MCF 10A (cell line): ENCODE measurements around the gene CCR3. TPM values are rescaled to one million over a fixed set of nuclear protein-coding genes. Genes with fewer than 3 reads are reported as not detected.

ENCODE experiments used
- BruUV-seq: library from RNA; stranded (reverse); fragments of 400-500 nt; replicated peaks from 2 replicates; lab custom pipeline; 2021; lab: Mats Ljungman, UMichigan
- CTCF ChIA-PET: fragments of 300-600 bp; sonication (Branson Sonifier 250); formaldehyde crosslinking; extraction: SDS; loops from one replicate; lab custom pipeline; 2021; ENCODE audit warnings: antibody characterized with exemption, inconsistent platforms; lab: Yijun Ruan, JAX
- POLR2A ChIA-PET: fragments of 300-600, 350-650 bp; sonication (Branson Sonifier 250); formaldehyde crosslinking; extraction: SDS; loops from one replicate; lab custom pipeline; 2020; ENCODE audit warnings: antibody characterized with exemption, inconsistent platforms; lab: Yijun Ruan, JAX
- DNase-seq: peaks from one replicate; pipeline ENCODE4 v3.0.0-alpha.2; 2018; ENCODE audit not compliant: unreplicated experiment
- H3K27ac Mint-ChIP-seq: one replicate; pipeline ENCODE4 v1.8.0; 2022; ENCODE audit warnings: mild to moderate bottlenecking, low read depth, mixed read lengths; ENCODE audit not compliant: unreplicated experiment
- H3K27me3 Mint-ChIP-seq: one replicate; pipeline ENCODE4 v1.8.0; 2022; ENCODE audit warnings: mixed read lengths; ENCODE audit not compliant: insufficient read depth, unreplicated experiment
- H3K36me3 Mint-ChIP-seq: one replicate; pipeline ENCODE4 v1.8.0; 2022; ENCODE audit warnings: mild to moderate bottlenecking, moderate library complexity, mixed read lengths; ENCODE audit not compliant: insufficient read depth, unreplicated experiment
- H3K4me1 Mint-ChIP-seq: one replicate; pipeline ENCODE4 v1.8.0; 2022; ENCODE audit warnings: mixed read lengths; ENCODE audit not compliant: insufficient read depth, unreplicated experiment
- H3K4me3 Mint-ChIP-seq: one replicate; pipeline ENCODE4 v1.8.0; 2022; ENCODE audit warnings: mild to moderate bottlenecking, moderate library complexity, mixed read lengths; ENCODE audit not compliant: unreplicated experiment
- H3K9me3 Mint-ChIP-seq: one replicate; pipeline ENCODE4 v1.8.0; 2022; ENCODE audit warnings: mixed read lengths; ENCODE audit not compliant: unreplicated experiment
- intact Hi-C: fragments of 100-400 bp; cut with micrococcal nuclease; formaldehyde crosslinking; loops from 2 replicates; pipeline ENCODE4 v1.14.1; 2022
- total RNA-seq: library from RNA; stranded (reverse); gene quantifications from 2 replicates; pipeline ENCODE4 v1.2.3, GENCODE V29; 2022
- TF ChIP-seq, protein P1 (sequence below): fragments of 200-600 bp; IDR thresholded peaks from one replicate; pipeline ENCODE4 v1.8.0; 2022; ENCODE audit warnings: antibody characterized with exemption, mild to moderate bottlenecking; ENCODE audit not compliant: unreplicated experiment

CCR3 gene
- total RNA-seq, 1 experiment from 2014 or later, result not detected

DNA sequence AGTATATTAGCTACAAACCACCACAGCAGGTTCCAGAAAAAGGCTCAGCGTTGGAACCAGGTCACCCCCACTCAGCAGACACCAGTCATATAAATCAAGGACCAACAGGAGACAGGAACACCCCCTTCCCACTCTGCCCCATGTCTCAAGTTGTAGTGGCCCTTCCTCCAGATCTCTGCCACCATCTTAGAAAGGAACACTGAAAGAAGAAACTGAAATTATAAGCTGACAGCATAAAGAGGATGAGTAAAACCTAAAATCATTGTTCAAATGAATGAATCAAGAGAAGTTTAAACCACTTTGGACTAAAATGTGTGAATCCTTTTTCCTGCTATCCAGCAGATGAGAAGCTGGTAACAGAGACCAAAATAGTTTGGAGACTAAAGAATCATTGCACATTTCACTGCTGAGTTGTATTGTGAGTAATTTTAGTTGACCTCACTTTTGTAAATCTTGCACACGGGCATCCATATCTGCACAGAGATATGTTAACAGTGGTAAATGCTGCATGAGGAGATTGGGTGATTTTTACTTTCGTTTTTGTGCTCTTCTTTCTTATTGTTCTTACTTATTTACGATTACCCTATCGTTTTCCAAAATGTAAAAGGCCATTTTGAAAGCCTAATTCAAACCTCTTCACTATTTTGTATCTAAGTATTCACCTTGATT is 19.8 kb downstream of the CCR3 start:
- TF ChIP-seq, protein P1, sequence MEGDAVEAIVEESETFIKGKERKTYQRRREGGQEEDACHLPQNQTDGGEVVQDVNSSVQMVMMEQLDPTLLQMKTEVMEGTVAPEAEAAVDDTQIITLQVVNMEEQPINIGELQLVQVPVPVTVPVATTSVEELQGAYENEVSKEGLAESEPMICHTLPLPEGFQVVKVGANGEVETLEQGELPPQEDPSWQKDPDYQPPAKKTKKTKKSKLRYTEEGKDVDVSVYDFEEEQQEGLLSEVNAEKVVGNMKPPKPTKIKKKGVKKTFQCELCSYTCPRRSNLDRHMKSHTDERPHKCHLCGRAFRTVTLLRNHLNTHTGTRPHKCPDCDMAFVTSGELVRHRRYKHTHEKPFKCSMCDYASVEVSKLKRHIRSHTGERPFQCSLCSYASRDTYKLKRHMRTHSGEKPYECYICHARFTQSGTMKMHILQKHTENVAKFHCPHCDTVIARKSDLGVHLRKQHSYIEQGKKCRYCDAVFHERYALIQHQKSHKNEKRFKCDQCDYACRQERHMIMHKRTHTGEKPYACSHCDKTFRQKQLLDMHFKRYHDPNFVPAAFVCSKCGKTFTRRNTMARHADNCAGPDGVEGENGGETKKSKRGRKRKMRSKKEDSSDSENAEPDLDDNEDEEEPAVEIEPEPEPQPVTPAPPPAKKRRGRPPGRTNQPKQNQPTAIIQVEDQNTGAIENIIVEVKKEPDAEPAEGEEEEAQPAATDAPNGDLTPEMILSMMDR, result no peak
- no peaks in the 10 kb centered on the region for H3K4me1 Mint-ChIP-seq
- H3K36me3 Mint-ChIP-seq, result no peaks in the 10 kb centered on the region
- intact Hi-C loops, result no loop called here
- peaks cover 8% of the 10 kb centered on the region for H3K9me3 Mint-ChIP-seq
- no TSS peak for BruUV-seq
- H3K4me3 Mint-ChIP-seq, result no peak overlapping the region
- POLR2A ChIA-PET, result interaction anchor here (0.6 kb wide), 1 partner anchor 9 kb away, joined by 3 read pairs; no protein-coding TSS in a partner anchor
- peaks cover 22% of the 10 kb centered on the region for H3K27me3 Mint-ChIP-seq
- no peak overlapping the region for H3K27ac Mint-ChIP-seq
- CTCF ChIA-PET, result no interaction called here
- DNase-seq, result no peak

DNA sequence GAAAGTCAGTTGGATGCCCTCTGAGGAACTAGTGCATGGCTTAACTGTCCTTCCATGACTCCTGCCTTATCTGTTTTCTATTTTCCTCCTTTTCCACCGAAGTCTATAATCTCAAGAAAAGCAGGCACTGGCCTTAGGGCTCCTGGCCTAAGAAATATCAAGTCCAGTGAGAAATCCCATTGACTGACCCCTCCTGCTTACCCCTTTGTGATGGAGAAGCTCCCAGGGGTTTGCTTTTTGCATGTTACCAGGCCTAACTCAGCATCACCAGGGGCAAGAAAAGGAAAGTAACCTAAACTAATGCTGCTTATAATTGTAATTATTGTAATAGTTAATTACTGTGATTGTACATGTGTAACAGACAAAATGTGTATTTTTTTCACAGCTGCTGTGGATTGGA is 21.7 kb downstream of the CCR3 start:
- ChIA-PET CTCF (no interaction called here), POLR2A (no interaction called here)
- intact Hi-C loops, result no loop called here
- H3K27me3 Mint-ChIP-seq, result peaks cover 22% of the 10 kb centered on the region
- no peaks in the 10 kb centered on the region for H3K4me1 Mint-ChIP-seq
- no peaks in the 10 kb centered on the region for H3K36me3 Mint-ChIP-seq
- DNase-seq, result no peak
- no peak overlapping the region for H3K4me3 Mint-ChIP-seq
- TF ChIP-seq, protein P1, result no peak
- no peak overlapping the region for H3K27ac Mint-ChIP-seq
- peaks cover 8% of the 10 kb centered on the region for H3K9me3 Mint-ChIP-seq
- no TSS peak for BruUV-seq

- ChIA-PET POLR2A (interaction anchor here (0.9 kb wide), 1 partner anchor 27 kb away, joined by 3 read pairs; no protein-coding TSS in a partner anchor), CTCF (interaction anchor here (0.6 to 0.7 kb wide), 2 partner anchors 10 to 178 kb away, joined by 3 read pairs; no protein-coding TSS in a partner anchor)
- intact Hi-C loops, result no loop called here
- no peaks in the 10 kb centered on the region for H3K36me3 Mint-ChIP-seq
- DNase-seq, result peak; percentile 21
- H3K27ac Mint-ChIP-seq, result no peak overlapping the region
- TF ChIP-seq, protein P1, result no peak
- BruUV-seq, result no TSS peak
- no peaks in the 10 kb centered on the region for H3K4me1 Mint-ChIP-seq
- no peak overlapping the region for H3K4me3 Mint-ChIP-seq
- no peaks in the 10 kb centered on the region for H3K9me3 Mint-ChIP-seq
- H3K27me3 Mint-ChIP-seq, result peaks cover 2% of the 10 kb centered on the region
Observed at GRCh38 chr3:46266598-46266997, 24.3 kb downstream of the CCR3 start.

DNA sequence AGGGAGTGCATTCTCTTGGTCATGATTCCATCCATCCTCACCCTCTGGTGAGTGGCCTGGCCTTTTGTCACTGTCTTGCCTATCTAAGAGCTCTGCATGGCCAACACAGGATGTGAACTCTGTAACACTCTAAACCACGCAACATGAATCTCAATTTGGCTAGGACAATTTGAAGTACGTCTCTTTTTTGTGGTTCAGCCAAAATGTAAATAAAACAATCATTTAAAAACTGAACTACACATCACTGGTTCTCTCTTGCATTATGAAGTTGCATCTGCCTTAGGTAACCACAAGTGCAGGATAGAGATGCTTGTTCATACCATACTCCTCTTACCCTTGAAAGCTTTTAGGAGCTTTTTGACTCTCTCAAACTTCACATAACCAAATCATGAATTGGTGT is 27.3 kb downstream of the CCR3 start:
- no peak for DNase-seq
- TF ChIP-seq, protein P1, result no peak
- no TSS peak for BruUV-seq
- H3K27me3 Mint-ChIP-seq, result no peaks in the 10 kb centered on the region
- H3K36me3 Mint-ChIP-seq, result no peaks in the 10 kb centered on the region
- ChIA-PET POLR2A (interaction anchor here (0.6 to 1.1 kb wide), 2 partner anchors 11 to 100 kb away, joined by 3 to 4 read pairs; no protein-coding TSS in a partner anchor), CTCF (interaction anchor here (0.9 kb wide), 1 partner anchor 14 kb away, joined by 3 read pairs; no protein-coding TSS in a partner anchor)
- H3K4me1 Mint-ChIP-seq, result no peaks in the 10 kb centered on the region
- no peaks in the 10 kb centered on the region for H3K9me3 Mint-ChIP-seq
- H3K27ac Mint-ChIP-seq, result no peak overlapping the region
- intact Hi-C loops, result no loop called here
- no peak overlapping the region for H3K4me3 Mint-ChIP-seq
